GM18867 (cell line): Measurements from ENCODE around the gene PGA3.
A peak's percentile ranks its signal among the peaks of the same experiment; 100 is the strongest.
"Not testable (repeated sequence)": the region's sequence is repeated elsewhere in the genome, so short reads cannot be mapped to it uniquely, and the experiment has no call there.

Experiments used
- ATAC-seq: cut with Tn5 transposase; IDR thresholded peaks from one replicate; pipeline ENCODE4 v1.9.1; 2021; ENCODE audit warnings: mild to moderate bottlenecking, moderate library complexity; ENCODE audit not compliant: unreplicated experiment

PGA3 gene

GRCh38 chr11:61202950-61203746 lies at the start of gene PGA3:
Gene PGA3 (plus strand): TSS chr11:61203515. CDS start chr11:61203565, 50 bp downstream.
- not testable (repeated sequence) for ATAC-seq

- no peak for ATAC-seq
These were observed 49.7 kb upstream of the PGA3 start for GRCh38 chr11:61153593-61154095.

GRCh38 chr11:61154528-61154927 lies 48.8 kb upstream of the PGA3 start:
- ATAC-seq = no peak

GRCh38 chr11:61155312-61155711 lies 48.0 kb upstream of the PGA3 start:
- no peak for ATAC-seq

- ATAC-seq = no peak
These were observed 47.6 kb upstream of the PGA3 start for GRCh38 chr11:61155741-61156140.

- no peak for ATAC-seq
These were observed 45.6 kb upstream of the PGA3 start for GRCh38 chr11:61157743-61158142.

- no peak for ATAC-seq
These were observed 44.5 kb upstream of the PGA3 start for GRCh38 chr11:61158691-61159381.

GRCh38 chr11:61160487-61161189 lies 42.7 kb upstream of the PGA3 start:
- no peak for ATAC-seq

GRCh38 chr11:61161190-61162091 lies 41.9 kb upstream of the PGA3 start, which contains the start of gene VPS37C:
Gene VPS37C (minus strand): TSS chr11:61161426. CDS start chr11:61138829, 22,597 bp downstream.
- ATAC-seq = peak; percentile 71

- ATAC-seq = no peak
These were observed 41.0 kb upstream of the PGA3 start for GRCh38 chr11:61162092-61162941.

- no peak for ATAC-seq
These were observed 40.3 kb upstream of the PGA3 start for GRCh38 chr11:61163021-61163420.

- no peak for ATAC-seq
These were observed 39.4 kb upstream of the PGA3 start for GRCh38 chr11:61163714-61164605.

GRCh38 chr11:61164606-61165424 lies 38.5 kb upstream of the PGA3 start:
- no peak for ATAC-seq

GRCh38 chr11:61165785-61166184 lies 37.5 kb upstream of the PGA3 start:
- ATAC-seq = not testable (repeated sequence)

GRCh38 chr11:61166331-61166730 lies 37.0 kb upstream of the PGA3 start:
- ATAC-seq = not testable (repeated sequence)

- ATAC-seq = no peak
These were observed 35.1 kb upstream of the PGA3 start for GRCh38 chr11:61168042-61168688.

- ATAC-seq = no peak
These were observed 34.5 kb upstream of the PGA3 start for GRCh38 chr11:61168800-61169199.
